HCT116 (cell line): ENCODE data around the gene CBL.

Source experiments
- EZH2 ChIP-seq: fragments of 200-600 bp; sonication (generic); IDR thresholded peaks from 2 replicates; pipeline ENCODE4 v1.6.1; 2017; ENCODE audit warnings: antibody characterized with exemption, mixed run types
- SP1 ChIP-seq: IDR thresholded peaks from 2 replicates; pipeline ENCODE4 v1.6.1; 2012; ENCODE audit warnings: low read depth
- TF ChIP-seq, protein P1 (sequence below): IDR thresholded peaks from 2 replicates; pipeline ENCODE4 v1.6.1; 2012
- TF ChIP-seq, protein P2 (sequence below), 3 experiments: fragments of 200-600 bp in 1 of 3; sonication (generic) in 1 of 3; IDR thresholded peaks in 2 of 3; conservative IDR thresholded peaks in 1 of 3; 2 replicates each; pipeline ENCODE4 v1.5.1; 2012 to 2017; ENCODE audit warnings: low read depth in 2 of 3, low read length in 2 of 3, antibody characterized with exemption in 1 of 3, borderline replicate concordance in 1 of 3, control low read depth in 1 of 3, mild to moderate bottlenecking in 1 of 3, mixed read lengths in 1 of 3, mixed run types in 1 of 3, moderate library complexity in 1 of 3; ENCODE audit not compliant: insufficient read depth in 1 of 3

DNA sequence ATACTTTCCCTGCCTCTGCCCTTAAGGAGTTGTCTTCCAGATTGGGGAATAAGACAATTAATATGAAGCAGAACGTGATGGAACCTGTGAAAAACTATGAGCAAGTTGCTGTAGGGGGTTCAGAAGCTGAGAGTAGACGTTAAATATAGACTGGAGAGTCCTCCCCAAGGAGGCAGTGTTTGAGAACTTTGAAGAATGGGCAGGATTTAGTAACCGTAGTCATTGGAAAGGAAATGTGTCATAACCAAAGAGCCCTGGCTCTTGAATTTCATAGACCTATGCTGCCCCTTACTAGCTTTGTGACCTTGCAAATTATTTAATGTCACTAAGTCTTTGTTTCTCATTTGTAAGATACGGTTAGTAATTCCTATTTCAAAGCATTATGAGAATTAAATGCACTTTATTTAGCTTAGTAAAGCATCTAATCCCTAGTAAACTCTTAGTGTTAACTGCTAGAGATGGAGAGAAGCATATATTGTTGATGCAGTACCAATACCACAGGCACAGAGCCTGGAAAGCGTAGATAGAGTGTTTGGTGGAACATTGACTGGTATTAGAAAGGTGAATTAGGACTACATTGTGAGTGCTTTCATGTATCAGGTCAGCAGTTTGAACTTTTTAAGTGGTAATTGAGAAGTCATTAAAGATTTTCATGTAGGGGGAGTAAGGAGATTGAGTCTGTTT, 56.7 kb downstream of the CBL start:
- TF ChIP-seq SP1: no peak
- TF ChIP-seq, protein P1, sequence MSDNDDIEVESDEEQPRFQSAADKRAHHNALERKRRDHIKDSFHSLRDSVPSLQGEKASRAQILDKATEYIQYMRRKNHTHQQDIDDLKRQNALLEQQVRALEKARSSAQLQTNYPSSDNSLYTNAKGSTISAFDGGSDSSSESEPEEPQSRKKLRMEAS: no peak
- TF ChIP-seq, protein P2, sequence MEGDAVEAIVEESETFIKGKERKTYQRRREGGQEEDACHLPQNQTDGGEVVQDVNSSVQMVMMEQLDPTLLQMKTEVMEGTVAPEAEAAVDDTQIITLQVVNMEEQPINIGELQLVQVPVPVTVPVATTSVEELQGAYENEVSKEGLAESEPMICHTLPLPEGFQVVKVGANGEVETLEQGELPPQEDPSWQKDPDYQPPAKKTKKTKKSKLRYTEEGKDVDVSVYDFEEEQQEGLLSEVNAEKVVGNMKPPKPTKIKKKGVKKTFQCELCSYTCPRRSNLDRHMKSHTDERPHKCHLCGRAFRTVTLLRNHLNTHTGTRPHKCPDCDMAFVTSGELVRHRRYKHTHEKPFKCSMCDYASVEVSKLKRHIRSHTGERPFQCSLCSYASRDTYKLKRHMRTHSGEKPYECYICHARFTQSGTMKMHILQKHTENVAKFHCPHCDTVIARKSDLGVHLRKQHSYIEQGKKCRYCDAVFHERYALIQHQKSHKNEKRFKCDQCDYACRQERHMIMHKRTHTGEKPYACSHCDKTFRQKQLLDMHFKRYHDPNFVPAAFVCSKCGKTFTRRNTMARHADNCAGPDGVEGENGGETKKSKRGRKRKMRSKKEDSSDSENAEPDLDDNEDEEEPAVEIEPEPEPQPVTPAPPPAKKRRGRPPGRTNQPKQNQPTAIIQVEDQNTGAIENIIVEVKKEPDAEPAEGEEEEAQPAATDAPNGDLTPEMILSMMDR (IDR thresholded peaks at IDR 0.05 in 2 of 3, conservative IDR thresholded peaks at IDR 0.05 in 1 of 3; ENCODE audit: borderline replicate concordance in 1 of 3, insufficient read depth in 1 of 3, low read depth in 2 of 3, low read length in 2 of 3): no peak
- no peak for TF ChIP-seq EZH2
